KBM-7 (cell line): ENCODE measurements around the gene CALML5.
A peak's percentile ranks its signal among the peaks of the same experiment; 100 is the strongest.

Experiments used
- DNase-seq: peaks from one replicate; pipeline ENCODE4 v3.0.0-alpha.2; 2015
- in situ Hi-C: fragments of 300-500 bp; cut with MboI; formaldehyde crosslinking; loops from 2 replicates; pipeline ENCODE4 v1.14.3; 2020; ENCODE audit warnings: low sequenced_read_pairs, low pct_unique_long_range_greater_than_20kb, mixed read lengths

Gene CALML5, protein sequence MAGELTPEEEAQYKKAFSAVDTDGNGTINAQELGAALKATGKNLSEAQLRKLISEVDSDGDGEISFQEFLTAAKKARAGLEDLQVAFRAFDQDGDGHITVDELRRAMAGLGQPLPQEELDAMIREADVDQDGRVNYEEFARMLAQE

DNA sequence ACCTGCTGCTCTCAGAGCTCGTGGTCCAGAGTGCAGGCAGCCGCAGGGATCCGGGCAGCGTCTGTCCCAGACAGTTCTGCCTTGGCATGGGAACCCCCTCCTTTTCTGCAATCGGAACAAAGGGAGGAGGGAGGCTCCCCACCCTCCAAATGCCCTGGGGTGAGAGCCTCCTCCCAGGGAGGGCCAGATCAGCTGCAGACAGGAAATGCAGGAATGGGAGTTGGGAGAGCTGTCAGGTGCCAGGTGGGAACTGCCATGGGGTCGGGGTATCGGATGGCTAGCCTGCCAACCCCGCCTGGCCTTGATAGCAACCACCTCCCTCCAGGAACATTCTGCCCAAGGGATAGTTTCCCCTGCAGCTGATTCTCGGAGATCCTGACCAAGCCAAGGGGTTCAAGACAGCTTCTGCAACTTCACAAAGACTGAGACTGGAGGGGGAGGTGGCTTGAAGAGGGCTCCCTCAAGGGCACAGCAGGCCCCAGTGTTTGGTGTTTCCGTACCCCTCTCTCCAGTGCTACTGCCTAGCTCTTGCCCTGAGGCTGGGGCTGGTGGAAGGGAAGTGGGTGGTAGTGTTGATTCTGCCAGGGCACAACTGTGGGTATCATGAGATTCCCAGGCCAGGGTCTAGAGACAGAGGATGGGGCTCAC lies at the start of gene CALML5:
Gene CALML5 (minus strand): TSS at position 78 of the 648 bp plus-strand sequence. CDS start 132 bp downstream, outside the sequence.
- no peak for DNase-seq
- in situ Hi-C loops = no loop called here

DNA sequence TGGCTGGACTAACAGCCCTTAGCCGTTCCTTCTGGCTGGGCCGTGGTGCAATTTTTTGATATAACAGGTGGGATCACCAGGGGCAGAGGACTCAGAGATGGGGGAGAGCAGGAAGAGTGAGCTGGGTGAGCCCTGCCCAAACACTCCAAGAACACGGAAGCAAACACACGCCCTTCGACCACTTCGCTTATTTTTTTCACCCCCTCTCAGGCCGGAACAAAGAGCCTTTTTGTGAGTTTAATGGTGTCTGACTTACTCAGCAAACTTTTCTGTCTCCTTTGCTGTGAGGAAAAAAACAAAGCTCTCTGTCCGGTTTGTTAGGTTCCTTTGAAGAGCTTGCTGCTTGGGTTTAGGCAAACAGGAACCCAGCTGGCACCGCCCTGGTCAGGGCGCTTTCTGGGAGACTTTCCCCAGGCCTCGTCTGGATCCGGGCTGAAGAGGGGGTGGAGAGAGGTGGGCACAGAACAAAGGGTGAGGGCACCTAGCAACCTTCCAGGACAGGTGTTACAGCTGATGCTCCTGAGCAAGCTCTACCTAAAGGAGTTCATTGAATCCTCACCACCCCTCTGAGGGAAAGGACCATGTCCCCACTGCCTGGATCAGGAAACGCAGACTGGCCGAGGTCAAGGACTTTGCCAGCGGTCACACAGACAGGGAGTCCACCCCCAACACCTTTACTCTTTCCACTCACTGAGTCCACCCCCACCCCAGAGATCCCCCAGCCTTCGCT lies 48.7 kb upstream of the CALML5 start:
- in situ Hi-C loops = no loop called here
- no peak for DNase-seq

- no peak for DNase-seq
- in situ Hi-C loops = no loop called here
Observed at GRCh38 chr10:5547681-5547930, 48.2 kb upstream of the CALML5 start.

GRCh38 chr10:5546891-5547680 lies 47.7 kb upstream of the CALML5 start:
- in situ Hi-C loops = no loop called here
- no peak for DNase-seq

- in situ Hi-C loops = no loop called here
- no peak for DNase-seq
Observed at GRCh38 chr10:5545778-5546710, 46.7 kb upstream of the CALML5 start.

GRCh38 chr10:5545426-5545777 lies 46.0 kb upstream of the CALML5 start:
- DNase-seq = no peak
- in situ Hi-C loops = no loop called here

- in situ Hi-C loops = no loop called here
- no peak for DNase-seq
Observed at GRCh38 chr10:5545011-5545410, 45.6 kb upstream of the CALML5 start.

GRCh38 chr10:5544216-5544805 lies 44.9 kb upstream of the CALML5 start:
- in situ Hi-C loops = no loop called here
- no peak for DNase-seq

DNA sequence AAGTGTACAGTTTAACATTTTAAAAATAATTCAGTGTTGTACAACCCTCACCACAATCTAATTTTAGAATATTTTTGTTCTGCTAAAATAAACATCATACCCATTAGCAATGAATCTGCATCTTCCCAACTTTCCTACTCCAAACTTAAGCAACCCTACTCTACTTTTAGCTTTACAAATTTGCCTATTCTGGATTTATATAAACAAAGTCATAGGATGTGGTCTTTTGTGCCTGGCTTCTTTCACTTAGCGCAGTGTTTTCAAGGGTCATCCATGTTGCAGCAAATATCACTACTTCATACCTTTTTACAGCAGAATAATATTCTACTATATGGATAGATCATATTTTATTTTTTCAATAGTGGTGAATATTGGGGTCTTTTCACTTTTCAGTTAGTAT lies 44.3 kb upstream of the CALML5 start:
- DNase-seq = no peak
- in situ Hi-C loops = no loop called here

DNA sequence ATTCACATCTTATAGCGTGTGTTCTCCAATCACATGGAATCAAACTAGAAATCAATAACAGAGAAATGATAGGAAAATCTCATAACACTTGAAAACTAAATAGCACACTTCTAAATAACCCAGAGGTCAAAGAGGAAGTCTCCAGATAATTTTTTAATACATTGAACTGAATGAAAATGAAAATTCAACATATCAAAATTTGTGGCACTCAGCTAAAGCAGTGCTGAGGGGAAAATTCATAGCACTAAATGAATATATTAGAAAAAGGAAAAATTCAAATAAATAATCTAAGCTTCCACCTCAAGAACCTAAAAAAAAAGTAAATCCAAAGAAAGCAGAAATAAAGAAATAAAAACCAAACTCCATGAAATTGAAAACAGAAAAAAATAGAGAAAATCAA lies 42.7 kb upstream of the CALML5 start:
- DNase-seq = no peak
- in situ Hi-C loops = no loop called here

GRCh38 chr10:5540891-5541290 lies 41.5 kb upstream of the CALML5 start:
- no peak for DNase-seq
- in situ Hi-C loops = no loop called here

DNA sequence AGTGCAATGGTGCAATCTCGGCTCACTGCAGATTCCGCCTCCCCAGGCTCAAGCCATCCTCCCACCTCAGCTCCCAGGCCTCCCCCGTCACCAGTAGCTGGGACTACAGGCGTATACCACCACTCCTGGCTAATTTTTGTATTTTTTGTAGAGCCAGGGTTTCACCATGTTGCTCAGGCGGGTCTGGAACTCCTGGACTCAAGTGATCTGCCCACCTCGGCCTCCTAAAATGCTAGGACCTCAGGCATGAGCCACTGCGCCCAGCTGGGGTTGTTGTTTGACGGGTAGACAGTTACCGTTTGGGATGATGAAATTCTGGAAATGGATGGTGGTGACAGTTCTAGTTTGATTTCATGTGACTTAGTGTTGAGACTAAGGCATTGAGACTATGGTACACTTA lies 40.7 kb upstream of the CALML5 start:
- DNase-seq = no peak
- in situ Hi-C loops = no loop called here

DNA sequence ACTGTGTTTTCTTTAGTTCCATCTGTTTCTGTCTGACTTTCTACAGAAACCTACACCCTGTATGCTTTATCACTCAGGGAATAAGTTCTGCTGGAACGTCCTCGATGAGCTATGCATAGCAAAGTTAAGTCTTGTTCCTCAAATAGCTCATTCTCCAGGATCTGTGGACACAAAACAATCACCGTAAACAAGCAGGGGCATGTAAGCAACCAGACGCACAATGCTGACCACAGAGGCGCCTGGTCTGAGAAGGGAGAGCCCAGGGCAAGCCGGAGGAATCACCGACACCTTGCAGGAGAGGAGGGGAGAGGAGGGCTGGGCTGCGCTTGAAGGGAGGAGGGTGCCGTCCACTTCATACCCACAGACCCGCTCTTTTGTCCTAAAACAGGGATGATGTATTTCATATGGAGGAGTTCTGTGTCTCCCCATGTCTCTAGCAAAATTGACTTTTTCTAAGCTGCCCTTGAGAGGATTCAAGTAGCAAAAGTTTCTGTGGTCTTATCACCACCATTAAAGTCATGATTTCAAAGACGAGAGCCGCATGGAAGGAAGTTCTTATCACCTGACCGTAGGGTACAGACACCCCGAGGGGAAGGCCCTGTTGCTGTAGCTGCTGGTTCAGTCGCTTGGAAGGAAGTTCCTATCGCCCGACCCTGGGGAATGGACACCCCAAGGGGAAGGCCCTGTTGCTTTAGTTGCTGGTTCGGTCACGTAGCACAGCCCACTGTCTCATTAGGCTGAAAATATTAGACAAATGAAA lies 39.7 kb upstream of the CALML5 start:
- DNase-seq = no peak
- in situ Hi-C loops = no loop called here

DNA sequence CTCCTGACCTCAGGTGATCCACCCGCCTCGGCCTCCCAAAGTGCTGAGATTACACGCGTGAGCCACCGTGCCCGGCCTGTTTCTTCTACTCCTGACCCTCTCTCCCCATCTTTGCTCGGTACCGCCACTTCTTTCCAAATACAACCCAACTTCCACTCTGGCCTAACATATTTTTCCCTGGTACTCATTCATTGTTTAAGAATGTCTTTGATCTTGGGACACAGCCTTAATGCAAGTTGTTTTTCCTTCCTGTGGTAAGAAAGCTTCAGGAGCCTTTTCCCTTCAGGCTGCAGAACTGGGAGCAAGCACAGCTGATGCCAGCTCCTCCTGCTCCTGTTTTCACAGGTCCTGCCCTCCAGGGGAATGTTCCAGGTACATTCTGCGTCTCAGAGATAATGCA lies 39.1 kb upstream of the CALML5 start:
- DNase-seq = no peak
- in situ Hi-C loops = no loop called here

- in situ Hi-C loops = no loop called here
- no peak for DNase-seq
Observed at GRCh38 chr10:5537684-5538083, 38.3 kb upstream of the CALML5 start.

GRCh38 chr10:5536486-5537081 lies 37.2 kb upstream of the CALML5 start:
- in situ Hi-C loops = no loop called here
- no peak for DNase-seq

GRCh38 chr10:5534880-5535856 lies 35.8 kb upstream of the CALML5 start:
- DNase-seq = peak; percentile 32
- in situ Hi-C loops = no loop called here
